H1 (cell line): Measurements from ENCODE around the gene KRAS. TPM values are rescaled to one million over a fixed set of nuclear protein-coding genes. Genes with fewer than 3 reads are reported as not detected.

Experiments
- CHD1 ChIP-seq: IDR thresholded peaks from 2 replicates; pipeline ENCODE4 v1.6.1; 2012; ENCODE audit warnings: low read depth, low read length, improper control_type of control experiment
- GABPA ChIP-seq: IDR thresholded peaks from 2 replicates; pipeline ENCODE4 v1.6.1; 2011; ENCODE audit warnings: mild to moderate bottlenecking, low read length, moderate library complexity, borderline replicate concordance; ENCODE audit not compliant: insufficient read depth
- RBBP5 ChIP-seq: IDR thresholded peaks from 2 replicates; pipeline ENCODE4 v1.7.1; 2012; ENCODE audit warnings: low read depth, mild to moderate bottlenecking, inconsistent platforms, low read length, moderate library complexity, borderline replicate concordance
- SP1 ChIP-seq: IDR thresholded peaks from 2 replicates; pipeline ENCODE4 v1.6.1; 2011; ENCODE audit warnings: low read depth, low read length
- polyA plus RNA-seq, 7 experiments: library from polyadenylated mRNA; depleted of rRNA in 3 of 7; stranded (reverse) in 5 of 7; unstranded in 2 of 7; fragments of >200 nt in 5 of 7; fragments of 200-250 nt in 2 of 7; gene quantifications; 1 replicate in 5 of 7; 2 replicates in 1 of 7; 4 replicates in 1 of 7; pipeline versions ENCODE4 v1.2.1 to v1.2.3, GENCODE V29; 2011 to 2013; ENCODE audit warnings: missing spikeins in 2 of 7, mixed read lengths in 2 of 7
- total RNA-seq: library from RNA; stranded (reverse); fragmentation: NEBNext Ultra II Directional; extraction: Animal tissue kit (Norgen Biotek cat#: 25700); gene quantifications from 2 replicates; pipeline ENCODE4 v1.2.1, GENCODE V29; 2021
- TF ChIP-seq, protein P1 (sequence below): fragments of 300-600 bp; sonication (generic); IDR thresholded peaks from 2 replicates; pipeline ENCODE4 v1.7.1; 2012; ENCODE audit warnings: low read length, moderate library complexity, mild to moderate bottlenecking, inconsistent platforms; ENCODE audit not compliant: insufficient replicate concordance

Gene KRAS
- total and polyA plus RNA-seq, 2 of the 8 experiments (the other 6 are each of a cell fraction or from before 2014, with no cell fraction given), result 24.8 to 64.6 TPM

DNA sequence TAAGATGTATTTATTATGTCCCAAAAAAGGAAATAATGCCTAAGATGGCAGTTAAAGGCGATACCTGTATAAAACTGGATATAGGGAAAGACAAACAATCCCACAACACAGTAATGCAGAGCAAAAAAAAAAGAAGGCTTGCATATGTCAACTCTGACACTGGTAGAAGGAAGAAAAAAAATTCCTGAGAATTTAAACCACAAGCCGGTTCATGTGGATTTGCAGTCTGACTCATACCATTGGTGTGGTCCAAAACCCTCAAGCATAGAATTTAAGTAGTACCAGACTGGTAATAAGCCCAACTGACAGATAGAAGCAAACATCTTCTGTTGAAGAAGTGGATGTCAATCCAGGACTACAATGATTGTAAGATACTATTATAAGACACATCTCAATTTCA, 62.9 kb downstream of the KRAS start (continued):
- TF ChIP-seq, protein P1, sequence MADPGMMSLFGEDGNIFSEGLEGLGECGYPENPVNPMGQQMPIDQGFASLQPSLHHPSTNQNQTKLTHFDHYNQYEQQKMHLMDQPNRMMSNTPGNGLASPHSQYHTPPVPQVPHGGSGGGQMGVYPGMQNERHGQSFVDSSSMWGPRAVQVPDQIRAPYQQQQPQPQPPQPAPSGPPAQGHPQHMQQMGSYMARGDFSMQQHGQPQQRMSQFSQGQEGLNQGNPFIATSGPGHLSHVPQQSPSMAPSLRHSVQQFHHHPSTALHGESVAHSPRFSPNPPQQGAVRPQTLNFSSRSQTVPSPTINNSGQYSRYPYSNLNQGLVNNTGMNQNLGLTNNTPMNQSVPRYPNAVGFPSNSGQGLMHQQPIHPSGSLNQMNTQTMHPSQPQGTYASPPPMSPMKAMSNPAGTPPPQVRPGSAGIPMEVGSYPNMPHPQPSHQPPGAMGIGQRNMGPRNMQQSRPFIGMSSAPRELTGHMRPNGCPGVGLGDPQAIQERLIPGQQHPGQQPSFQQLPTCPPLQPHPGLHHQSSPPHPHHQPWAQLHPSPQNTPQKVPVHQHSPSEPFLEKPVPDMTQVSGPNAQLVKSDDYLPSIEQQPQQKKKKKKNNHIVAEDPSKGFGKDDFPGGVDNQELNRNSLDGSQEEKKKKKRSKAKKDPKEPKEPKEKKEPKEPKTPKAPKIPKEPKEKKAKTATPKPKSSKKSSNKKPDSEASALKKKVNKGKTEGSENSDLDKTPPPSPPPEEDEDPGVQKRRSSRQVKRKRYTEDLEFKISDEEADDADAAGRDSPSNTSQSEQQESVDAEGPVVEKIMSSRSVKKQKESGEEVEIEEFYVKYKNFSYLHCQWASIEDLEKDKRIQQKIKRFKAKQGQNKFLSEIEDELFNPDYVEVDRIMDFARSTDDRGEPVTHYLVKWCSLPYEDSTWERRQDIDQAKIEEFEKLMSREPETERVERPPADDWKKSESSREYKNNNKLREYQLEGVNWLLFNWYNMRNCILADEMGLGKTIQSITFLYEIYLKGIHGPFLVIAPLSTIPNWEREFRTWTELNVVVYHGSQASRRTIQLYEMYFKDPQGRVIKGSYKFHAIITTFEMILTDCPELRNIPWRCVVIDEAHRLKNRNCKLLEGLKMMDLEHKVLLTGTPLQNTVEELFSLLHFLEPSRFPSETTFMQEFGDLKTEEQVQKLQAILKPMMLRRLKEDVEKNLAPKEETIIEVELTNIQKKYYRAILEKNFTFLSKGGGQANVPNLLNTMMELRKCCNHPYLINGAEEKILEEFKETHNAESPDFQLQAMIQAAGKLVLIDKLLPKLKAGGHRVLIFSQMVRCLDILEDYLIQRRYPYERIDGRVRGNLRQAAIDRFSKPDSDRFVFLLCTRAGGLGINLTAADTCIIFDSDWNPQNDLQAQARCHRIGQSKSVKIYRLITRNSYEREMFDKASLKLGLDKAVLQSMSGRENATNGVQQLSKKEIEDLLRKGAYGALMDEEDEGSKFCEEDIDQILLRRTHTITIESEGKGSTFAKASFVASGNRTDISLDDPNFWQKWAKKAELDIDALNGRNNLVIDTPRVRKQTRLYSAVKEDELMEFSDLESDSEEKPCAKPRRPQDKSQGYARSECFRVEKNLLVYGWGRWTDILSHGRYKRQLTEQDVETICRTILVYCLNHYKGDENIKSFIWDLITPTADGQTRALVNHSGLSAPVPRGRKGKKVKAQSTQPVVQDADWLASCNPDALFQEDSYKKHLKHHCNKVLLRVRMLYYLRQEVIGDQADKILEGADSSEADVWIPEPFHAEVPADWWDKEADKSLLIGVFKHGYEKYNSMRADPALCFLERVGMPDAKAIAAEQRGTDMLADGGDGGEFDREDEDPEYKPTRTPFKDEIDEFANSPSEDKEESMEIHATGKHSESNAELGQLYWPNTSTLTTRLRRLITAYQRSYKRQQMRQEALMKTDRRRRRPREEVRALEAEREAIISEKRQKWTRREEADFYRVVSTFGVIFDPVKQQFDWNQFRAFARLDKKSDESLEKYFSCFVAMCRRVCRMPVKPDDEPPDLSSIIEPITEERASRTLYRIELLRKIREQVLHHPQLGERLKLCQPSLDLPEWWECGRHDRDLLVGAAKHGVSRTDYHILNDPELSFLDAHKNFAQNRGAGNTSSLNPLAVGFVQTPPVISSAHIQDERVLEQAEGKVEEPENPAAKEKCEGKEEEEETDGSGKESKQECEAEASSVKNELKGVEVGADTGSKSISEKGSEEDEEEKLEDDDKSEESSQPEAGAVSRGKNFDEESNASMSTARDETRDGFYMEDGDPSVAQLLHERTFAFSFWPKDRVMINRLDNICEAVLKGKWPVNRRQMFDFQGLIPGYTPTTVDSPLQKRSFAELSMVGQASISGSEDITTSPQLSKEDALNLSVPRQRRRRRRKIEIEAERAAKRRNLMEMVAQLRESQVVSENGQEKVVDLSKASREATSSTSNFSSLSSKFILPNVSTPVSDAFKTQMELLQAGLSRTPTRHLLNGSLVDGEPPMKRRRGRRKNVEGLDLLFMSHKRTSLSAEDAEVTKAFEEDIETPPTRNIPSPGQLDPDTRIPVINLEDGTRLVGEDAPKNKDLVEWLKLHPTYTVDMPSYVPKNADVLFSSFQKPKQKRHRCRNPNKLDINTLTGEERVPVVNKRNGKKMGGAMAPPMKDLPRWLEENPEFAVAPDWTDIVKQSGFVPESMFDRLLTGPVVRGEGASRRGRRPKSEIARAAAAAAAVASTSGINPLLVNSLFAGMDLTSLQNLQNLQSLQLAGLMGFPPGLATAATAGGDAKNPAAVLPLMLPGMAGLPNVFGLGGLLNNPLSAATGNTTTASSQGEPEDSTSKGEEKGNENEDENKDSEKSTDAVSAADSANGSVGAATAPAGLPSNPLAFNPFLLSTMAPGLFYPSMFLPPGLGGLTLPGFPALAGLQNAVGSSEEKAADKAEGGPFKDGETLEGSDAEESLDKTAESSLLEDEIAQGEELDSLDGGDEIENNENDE, result no peak
- TF ChIP-seq CHD1 (no peak), GABPA (no peak), SP1 (no peak), RBBP5 (no peak)
